Measurements from ENCODE around the gene ANKRD13C.
"Not testable (repeated sequence)": the region's sequence is repeated elsewhere in the genome, so short reads cannot be mapped to it uniquely, and the experiment has no call there.

ANKRD13C gene, protein sequence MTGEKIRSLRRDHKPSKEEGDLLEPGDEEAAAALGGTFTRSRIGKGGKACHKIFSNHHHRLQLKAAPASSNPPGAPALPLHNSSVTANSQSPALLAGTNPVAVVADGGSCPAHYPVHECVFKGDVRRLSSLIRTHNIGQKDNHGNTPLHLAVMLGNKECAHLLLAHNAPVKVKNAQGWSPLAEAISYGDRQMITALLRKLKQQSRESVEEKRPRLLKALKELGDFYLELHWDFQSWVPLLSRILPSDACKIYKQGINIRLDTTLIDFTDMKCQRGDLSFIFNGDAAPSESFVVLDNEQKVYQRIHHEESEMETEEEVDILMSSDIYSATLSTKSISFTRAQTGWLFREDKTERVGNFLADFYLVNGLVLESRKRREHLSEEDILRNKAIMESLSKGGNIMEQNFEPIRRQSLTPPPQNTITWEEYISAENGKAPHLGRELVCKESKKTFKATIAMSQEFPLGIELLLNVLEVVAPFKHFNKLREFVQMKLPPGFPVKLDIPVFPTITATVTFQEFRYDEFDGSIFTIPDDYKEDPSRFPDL

DNA sequence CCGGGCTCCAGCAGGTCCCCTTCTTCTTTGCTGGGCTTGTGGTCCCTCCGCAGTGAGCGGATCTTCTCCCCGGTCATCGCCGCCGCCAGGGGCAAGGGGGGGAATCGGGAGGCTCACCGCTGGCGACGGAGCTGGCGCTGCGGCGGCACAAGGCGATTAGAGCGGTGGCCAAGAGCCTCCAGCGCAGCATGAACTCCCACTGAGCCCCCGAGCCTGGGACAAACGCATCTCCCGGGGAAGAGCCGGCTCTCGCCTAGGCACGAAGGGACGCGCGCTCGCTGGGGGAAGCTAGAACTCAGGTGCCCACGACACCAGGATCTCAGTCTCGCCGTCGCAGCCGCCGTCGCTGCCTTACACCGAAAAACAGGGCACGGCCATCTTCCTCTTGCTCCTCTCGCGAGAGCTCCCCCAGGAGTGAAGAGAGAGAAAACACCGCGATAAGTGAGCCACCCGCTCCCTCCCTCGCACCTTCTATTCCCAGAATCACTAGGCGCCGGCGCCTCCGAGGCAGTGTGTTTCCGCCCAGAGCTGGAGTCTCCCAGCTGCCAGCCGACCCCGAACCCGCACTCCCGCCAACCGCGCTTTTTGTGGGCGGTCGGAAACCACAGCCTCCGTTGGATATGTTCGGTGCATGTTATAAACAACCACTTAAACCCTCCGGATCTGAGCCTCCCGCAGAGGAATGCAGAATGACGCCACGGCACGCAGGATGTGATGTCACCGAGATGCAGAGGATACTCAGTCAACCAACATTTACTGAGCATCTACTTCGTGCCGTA lies at the start of gene ANKRD13C:
TSS of gene ANKRD13C (minus strand) at position 391 of the 779 bp plus-strand sequence. CDS start at position 77, 314 bp downstream.
- in situ Hi-C loops (cut with MboI; ENCODE audit: low sequenced_read_pairs) = no loop called here

DNA sequence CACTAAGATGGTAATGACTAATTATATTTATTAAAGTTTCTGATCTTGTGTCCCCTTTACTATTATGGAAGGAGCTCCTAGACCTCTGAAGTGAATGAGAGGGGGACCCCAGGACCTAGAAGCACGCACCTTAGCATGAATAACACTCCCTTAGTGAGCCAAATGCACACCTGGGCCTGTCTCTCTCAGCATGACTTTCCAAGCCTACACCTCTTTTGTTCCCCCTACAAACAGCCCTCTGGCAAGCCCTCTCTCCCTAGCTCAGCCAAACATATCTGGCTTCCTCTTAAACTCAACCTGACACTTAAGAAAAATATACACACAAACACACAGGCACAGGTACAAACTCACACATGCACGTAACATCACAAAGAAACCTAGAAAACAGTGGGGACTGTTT lies 49.2 kb upstream of the ANKRD13C start:
- in situ Hi-C loops (cut with MboI; ENCODE audit: low sequenced_read_pairs) = no loop called here

DNA sequence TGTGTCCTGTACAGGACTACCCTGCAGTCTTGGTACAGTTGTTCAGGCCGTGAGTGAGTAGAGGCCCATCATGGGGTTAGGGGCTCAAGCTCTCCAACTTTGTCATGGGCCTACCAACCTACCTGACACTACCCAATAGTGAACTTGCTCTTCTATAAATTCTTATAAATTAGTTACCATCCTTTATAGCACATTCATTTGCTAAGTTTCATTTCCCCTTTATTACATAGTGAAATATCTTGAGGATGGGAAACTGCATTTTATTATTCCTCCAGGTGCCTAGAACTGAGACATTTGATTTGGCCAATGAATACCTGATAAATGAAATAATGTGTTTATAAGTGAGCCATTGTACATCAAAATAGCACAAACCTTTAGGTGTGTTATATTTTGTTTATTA lies 47.5 kb upstream of the ANKRD13C start:
- in situ Hi-C loops (cut with MboI; ENCODE audit: low sequenced_read_pairs) = no loop called here

DNA sequence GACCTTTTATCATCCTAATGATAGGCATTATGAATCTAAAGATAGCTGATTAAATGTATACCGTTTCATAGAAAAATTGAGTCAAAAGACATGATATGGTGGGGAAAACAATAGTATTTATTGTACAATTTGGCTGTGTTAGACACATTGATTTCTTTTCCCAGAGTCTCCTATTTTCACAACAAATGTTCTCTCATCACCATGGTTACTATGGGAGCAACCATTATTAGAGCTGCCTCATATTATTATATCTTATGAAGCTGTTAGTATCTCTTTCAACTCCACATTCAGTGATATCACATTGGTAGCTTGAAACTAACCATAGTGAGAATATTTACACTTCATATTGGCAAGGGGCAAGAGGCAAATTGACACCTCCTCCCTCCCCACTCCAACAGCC lies 45.8 kb upstream of the ANKRD13C start:
- in situ Hi-C loops (cut with MboI; ENCODE audit: low sequenced_read_pairs) = no loop called here

DNA sequence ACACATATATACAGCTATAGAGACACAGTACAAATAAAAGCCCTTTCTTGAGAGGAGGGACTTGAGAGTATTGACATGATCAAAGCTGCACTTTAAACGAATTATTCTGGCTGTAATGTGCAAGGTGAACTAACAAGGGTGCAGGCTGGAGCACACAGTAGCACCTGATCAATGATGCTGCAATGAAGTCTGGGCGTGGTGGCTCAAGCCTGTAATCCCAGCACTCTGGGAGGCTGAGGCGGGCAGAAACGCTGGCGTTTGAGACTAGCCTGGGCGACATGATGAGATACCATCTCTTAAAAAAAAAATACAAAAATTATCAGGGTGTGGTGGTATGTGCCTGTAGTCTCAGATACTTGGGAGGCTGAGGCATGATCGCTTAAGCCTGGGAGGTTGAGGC lies 42.5 kb upstream of the ANKRD13C start:
- in situ Hi-C loops (cut with MboI; ENCODE audit: low sequenced_read_pairs) = no loop called here

DNA sequence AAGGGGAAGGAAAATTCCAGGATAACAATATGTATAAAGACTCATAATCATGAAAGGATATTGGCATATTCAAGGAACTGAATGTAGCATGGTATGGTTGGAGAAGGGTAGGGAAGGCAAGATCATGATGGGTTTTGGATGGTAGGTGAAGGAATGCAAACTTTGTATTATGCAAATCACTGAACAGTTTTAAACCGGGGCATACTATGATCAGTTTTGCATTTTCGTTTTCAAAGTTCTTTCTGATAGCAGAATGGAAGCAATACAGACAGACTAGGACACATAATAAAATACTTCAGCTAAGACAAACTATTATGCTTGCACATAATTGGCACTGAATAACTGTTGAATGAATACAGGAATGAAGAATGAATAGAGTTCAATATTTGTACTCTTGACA lies 42.1 kb upstream of the ANKRD13C start:
- in situ Hi-C loops (cut with MboI; ENCODE audit: low sequenced_read_pairs) = no loop called here

DNA sequence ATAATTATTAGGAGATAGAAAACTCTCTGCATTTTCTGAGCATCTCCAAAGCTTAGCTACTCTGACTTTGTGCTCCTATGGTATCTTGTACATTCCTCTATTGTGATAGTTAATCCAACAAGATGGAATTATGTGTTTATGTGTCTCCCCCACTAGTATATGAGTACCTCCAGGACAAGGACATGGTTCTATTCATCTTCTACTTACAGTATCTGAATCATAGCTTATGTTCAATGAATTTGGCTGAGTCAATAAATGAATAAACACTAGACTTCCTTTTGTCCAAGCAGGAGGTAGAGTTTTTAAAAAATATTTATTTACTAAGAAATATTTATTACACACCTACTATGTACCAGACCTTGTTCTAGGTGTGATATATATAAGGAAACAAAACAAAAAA lies 38.1 kb upstream of the ANKRD13C start:
- in situ Hi-C loops (cut with MboI; ENCODE audit: low sequenced_read_pairs) = no loop called here

DNA sequence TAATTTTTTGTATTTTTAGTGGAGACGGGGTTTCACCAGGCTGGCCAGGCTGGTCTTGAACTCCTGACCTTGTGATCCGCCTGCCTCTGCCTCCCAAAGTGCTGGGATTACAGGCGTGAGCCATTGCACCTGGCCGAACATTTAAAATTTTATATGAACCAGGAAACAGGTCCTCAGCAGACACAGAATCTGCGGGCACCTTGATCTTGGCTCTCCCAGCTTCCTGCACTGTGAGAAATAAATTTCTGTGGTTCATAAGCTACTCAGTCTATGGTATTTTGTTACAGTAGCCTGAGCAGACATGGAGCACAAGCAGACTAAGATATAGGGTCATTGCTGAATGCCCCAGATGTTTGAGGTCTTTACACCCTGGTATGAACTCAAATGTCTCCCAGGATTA lies 33.0 kb upstream of the ANKRD13C start:
- in situ Hi-C loops (cut with MboI; ENCODE audit: low sequenced_read_pairs) = no loop called here

DNA sequence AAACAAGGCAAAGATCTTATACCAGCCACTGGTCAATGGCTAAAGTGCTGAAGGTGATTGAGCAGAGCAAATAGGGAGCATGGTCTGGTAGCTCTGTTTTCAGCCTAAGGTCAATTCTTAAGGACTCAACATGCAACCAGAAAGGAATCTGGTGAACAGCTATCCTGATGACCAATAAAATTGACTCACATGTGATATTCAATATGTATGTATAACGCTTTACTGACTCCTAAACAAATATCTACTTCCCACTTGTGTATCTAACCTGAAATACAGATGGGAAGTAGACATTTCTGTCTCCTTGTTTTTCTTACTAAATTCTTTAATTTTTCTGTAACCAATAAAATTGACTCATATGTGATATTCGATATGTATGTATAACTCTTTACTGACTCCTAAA lies 31.6 kb upstream of the ANKRD13C start:
- in situ Hi-C loops (cut with MboI; ENCODE audit: low sequenced_read_pairs) = no loop called here

DNA sequence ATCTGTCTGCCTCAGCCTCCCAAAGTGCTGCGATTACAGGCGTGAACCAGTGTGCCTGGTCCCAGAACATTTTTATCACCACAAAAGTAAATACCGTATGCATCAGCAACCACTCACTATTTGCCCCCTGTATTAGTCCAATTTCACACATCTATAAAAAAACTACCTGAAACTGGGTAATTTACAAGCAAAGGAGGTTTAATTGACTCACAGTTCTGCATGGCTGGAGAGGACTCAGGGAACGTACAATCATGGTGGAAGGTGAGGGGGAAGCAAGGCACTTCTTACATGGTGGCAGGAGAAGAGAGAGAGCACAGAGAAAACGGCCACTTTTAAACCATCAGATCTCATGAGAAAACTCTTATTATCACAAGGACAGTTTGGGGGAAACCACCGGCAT lies 31.0 kb upstream of the ANKRD13C start:
- in situ Hi-C loops (cut with MboI; ENCODE audit: low sequenced_read_pairs) = no loop called here

DNA sequence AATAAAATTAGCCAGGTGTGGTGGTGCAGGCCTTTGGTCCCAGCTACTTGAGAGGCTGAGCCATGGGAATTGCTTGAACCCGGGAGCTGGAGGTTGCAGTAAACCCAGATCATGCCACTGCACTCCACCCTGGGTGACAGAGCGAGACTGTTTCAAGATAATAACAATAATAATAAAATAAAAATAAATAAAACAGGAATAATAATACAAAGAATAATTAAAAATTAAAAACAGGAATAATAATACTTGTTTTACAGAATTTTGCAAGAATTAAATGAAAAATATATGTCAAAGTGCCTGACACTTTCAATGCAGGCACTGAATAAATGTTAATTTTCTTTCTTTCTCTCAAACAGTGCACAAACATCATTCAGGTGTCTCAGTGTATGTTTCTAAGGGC lies 30.0 kb upstream of the ANKRD13C start:
- in situ Hi-C loops (cut with MboI; ENCODE audit: low sequenced_read_pairs) = no loop called here

DNA sequence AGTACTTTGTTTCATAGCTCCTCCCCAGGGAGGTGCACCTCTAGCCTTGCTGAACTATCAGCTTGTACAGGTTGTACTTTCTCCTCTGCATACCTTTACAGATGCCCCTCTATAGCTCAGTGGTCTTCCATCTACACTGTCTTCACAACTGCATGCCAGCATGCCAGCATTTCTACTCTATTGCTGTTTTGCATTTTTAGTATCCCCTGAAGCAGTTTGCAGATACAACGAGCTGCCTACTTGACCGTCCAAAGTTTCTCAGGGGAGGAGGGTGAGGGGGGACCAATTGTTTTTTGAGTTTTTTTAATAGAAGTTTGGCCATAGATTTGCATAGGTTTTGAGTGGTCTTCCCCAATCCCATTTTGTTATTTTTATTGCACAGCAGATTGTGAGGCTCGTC lies 29.0 kb upstream of the ANKRD13C start:
- in situ Hi-C loops (cut with MboI; ENCODE audit: low sequenced_read_pairs) = no loop called here

DNA sequence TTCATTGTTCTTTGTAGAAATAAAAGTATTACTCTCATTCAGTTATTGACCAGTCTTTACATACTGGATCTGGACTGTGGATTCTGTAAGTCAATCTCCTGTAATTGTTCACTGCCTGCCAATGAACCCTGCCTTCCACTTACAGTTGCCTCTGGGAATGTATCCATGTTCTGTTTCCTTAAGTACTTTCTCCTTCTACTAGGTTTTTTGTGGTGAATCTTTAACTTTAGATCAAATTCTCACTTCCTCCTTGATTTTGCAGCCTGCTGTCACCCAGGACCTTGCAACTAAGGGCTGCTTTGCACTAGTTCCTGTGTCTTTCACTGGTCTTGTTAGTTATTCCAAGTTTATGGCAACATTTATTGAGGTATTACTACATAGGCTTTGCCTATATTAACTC lies 28.2 kb upstream of the ANKRD13C start:
- in situ Hi-C loops (cut with MboI; ENCODE audit: low sequenced_read_pairs) = no loop called here

DNA sequence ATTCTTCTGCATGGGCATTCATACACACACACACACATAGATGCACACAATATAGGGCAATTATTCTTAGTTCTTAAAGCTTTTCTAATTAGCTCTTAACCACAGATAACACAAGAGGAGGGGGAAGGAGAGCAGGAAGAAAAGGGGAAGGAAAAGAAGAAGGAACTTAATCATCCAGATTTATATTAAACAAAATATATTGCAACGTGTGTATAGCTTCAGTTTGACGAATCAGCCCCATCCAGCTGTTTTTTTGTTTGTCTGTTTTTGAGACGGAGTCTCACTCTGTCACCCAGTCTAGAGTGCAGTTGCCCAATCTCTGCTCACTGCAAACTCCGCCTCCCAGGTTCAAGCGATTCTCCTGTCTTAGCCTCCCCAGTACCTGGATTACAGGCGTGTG lies 21.7 kb upstream of the ANKRD13C start:
- in situ Hi-C loops (cut with MboI; ENCODE audit: low sequenced_read_pairs) = no loop called here

DNA sequence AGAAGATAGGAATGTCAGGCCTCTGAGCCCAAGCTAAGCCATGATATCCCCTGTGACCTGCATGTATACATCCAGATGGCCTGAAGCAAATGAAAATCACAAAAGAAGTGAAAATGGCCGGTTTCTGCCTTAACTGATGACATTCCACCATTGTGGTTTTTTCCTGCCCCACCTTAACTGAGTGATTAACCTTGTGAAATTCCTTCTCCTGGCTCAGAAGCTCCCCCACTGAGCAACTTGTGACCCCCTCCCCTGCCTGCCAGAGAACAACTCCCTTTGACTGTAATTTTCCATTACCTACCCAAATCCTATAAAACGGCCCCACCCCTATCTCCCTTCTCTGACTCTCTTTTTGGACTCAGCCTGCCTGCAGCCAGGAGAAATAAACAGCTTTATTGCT lies 19.1 kb upstream of the ANKRD13C start:
- in situ Hi-C loops (cut with MboI; ENCODE audit: low sequenced_read_pairs) = not testable (repeated sequence)

DNA sequence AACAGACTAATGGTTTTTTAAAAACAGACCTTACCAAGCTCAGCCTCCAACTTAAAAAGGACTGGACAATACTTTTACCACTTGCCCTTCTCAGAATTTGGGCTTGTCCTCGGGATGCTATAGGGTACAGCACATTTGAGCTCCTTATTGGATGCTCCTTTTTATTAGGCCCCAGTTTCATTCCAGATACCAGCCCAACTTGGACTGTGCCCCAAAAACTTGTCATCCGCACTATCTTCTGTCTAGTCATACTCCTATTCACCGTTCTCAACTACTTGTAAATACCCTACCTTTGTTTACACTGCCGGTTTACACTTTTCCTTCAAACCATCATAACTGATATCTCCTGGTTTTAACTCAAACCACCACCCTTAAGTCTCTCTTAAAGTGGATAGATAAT lies 17.9 kb upstream of the ANKRD13C start:
- in situ Hi-C loops (cut with MboI; ENCODE audit: low sequenced_read_pairs) = no loop called here

DNA sequence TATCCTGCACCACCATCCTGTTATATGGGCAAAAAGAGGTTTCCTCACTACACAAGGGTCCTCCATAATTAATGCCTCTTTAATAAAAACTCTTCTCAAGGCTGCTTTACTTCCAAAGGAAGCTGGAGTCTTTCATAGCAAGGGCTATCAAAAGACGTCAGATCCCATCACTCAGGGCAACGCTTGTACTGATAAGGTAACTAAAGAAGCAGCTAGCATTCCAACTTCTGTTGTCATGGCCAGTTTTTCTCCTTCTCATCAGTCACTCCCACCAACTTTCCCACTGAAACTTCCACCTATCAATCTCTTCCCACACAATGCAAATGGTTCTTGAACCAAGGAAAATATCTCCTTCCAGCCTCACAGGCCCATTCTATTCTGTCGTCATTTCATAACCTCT lies 17.1 kb upstream of the ANKRD13C start:
- in situ Hi-C loops (cut with MboI; ENCODE audit: low sequenced_read_pairs) = not testable (repeated sequence)

DNA sequence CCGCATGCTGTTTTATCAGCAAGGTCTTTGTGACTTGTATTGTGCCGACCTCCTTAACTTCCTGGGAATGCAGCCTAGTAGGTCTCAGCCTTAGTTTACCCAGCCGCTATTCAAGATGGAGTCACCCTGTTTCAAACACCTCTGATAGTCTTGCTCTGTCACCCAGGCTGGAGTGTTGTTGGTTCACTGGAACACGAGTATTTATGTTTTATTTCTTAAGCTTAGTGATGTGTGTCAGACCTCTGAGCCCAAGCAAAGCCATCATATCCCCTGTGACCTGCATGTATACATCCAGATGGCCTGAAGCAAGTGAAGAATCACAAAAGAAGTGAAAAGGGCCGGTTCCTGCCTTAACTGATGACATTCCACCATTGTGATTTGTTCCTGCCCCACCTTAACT lies 12.9 kb upstream of the ANKRD13C start:
- in situ Hi-C loops (cut with MboI; ENCODE audit: low sequenced_read_pairs) = not testable (repeated sequence)

DNA sequence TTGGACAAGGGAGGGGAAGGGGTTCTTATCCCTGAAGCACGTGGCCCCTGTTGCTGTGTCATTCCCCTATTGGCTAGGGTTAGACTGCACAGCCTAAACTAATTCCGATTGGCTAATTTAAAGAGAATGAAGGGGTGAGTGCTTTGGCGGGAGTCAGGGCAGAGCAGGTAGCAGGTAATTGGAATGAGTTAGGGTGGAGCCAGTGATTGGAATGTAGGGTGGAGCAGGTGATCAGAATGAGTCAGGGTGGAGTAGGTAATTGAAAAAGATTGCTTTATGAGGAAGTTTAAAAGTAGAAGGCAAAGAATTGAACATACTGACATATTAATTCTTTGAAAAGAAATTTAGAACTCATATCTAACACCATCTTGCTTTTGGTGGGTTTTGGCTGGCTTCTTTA lies 12.5 kb upstream of the ANKRD13C start:
- in situ Hi-C loops (cut with MboI; ENCODE audit: low sequenced_read_pairs) = not testable (repeated sequence)

DNA sequence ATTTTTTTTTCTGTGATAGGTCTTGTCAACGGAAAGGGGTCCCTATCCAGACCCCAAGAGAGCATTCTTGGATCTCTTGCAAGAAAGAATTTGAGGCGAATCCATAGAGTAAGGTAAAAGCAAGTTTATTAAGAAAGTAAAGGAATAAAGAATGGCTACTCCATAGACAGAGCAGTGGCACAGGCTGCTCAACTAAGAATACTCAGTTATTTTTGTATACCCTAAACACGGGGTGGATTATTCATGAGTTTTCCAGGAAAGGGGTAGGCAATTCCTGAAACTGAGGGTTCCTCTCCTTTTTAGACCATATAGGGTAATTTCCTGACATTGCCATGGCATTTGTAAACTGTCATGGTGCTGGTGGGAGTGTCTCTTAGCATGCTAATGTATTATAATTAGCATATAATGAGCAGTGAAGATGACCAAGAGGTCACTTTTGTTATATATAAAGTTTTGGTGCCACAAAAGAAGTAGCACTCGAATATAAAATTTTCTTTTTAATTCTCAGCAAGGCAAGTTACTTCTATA lies 12.0 kb upstream of the ANKRD13C start:
- in situ Hi-C loops (cut with MboI; ENCODE audit: low sequenced_read_pairs) = not testable (repeated sequence)

DNA sequence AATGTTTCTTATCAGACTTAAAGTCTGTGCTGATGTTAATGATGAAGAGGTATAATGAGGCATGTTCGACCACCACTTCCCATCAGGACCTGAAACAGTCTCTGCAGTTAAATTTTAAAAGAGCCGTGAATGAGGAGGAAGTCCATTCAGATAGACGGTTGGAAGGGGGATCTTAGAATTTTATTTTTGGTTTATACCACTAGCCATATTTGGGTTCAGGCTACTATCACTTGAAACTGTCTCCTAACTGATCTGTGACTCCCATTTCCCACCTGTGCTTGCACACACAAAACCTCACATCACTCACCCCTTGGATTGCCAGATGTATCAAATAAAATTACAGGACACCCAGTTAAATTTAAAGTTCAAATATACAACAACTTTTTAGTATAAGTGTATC lies 9.9 kb upstream of the ANKRD13C start:
- in situ Hi-C loops (cut with MboI; ENCODE audit: low sequenced_read_pairs) = no loop called here
